Measurements from ENCODE around the gene ZNF79. TPM values are rescaled to one million over a fixed set of nuclear protein-coding genes. Genes with fewer than 3 reads are reported as not detected.

ZNF79 gene
- total RNA-seq (1 to 10 TPM; 3.6 to 5.2 (median 4.4) TPM), polyA plus RNA-seq (1 to 10 TPM; 3.4 to 4.1 TPM)

DNA sequence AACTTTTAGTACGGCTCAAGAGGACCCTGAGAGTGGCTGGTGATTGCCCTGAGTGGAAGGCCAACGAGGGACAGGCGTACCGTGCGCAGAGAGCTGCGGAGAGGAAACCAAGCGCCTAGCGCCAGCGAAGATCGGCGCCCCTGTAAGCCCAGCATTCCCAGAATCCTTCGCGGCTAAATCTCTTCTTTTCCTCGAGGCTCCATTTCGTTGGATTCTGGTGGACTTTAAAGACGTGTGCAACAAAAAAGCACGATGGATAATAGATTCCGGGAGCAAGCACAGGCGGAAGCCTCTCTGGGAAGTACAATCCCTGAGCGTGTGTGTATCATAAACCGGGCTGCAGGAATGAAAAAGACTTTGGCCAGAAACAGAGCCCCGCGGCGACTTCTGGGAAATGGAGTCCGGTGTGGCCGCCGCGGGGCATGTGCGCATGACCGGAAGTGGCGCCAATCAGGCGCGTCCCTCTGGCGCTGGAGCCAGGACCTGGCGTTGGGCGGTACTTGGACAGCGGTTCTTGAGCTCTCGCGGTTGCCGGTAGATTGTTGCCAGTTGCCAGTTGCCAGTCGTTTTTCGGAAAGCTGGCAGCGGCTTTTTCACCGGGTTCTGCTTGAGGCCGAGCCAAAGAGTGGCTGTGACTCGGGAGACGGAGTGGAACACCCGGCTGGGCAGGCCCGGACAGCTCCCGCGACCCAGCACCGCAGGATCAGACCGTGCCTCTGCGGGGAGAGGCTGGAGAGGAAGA, at the start of gene ZNF79:
Gene ZNF79 (plus strand): TSS at position 449 of the 742 bp plus-strand sequence. CDS start 406 bp downstream, outside the sequence.
- Histone ChIP-seq H3K27ac (peak within 1 kb of the TSS; percentile 67 to 85 (median 76)), H3K4me3 (peak within 1 kb of the TSS; percentile 85 to 97 (median 88)), H3K9me3 (no peaks in the 10 kb centered on the region), H3K4me1 (peaks cover 0 to 26% (median 0%) of the 10 kb centered on the region in 3 donors), H3K36me3 (no peaks in the 10 kb centered on the region), H3K27me3 (no peaks in the 10 kb centered on the region)
- TF ChIP-seq, protein P1, sequence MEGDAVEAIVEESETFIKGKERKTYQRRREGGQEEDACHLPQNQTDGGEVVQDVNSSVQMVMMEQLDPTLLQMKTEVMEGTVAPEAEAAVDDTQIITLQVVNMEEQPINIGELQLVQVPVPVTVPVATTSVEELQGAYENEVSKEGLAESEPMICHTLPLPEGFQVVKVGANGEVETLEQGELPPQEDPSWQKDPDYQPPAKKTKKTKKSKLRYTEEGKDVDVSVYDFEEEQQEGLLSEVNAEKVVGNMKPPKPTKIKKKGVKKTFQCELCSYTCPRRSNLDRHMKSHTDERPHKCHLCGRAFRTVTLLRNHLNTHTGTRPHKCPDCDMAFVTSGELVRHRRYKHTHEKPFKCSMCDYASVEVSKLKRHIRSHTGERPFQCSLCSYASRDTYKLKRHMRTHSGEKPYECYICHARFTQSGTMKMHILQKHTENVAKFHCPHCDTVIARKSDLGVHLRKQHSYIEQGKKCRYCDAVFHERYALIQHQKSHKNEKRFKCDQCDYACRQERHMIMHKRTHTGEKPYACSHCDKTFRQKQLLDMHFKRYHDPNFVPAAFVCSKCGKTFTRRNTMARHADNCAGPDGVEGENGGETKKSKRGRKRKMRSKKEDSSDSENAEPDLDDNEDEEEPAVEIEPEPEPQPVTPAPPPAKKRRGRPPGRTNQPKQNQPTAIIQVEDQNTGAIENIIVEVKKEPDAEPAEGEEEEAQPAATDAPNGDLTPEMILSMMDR (IDR thresholded peaks at IDR 0.05): no peak
- intact Hi-C loops (cut with DNase I): no loop called here
- ATAC-seq (peak; percentile 95 to 98 (median 98)), DNase-seq (peak; percentile 90 to 98 (median 94)), FAIRE-seq (no peak)
- 0% methylated on average over 54 of the region's 54 CpGs for WGBS, 2 donors

- FAIRE-seq (no peak), ATAC-seq (no peak), DNase-seq (no peak)
- Histone ChIP-seq H3K9me3 (no peaks in the 10 kb centered on the region), H3K4me1 (no peaks in the 10 kb centered on the region), H3K4me3 (no peak overlapping the region), H3K27ac (no peak overlapping the region), H3K36me3 (no peaks in the 10 kb centered on the region), H3K27me3 (no peaks in the 10 kb centered on the region)
- TF ChIP-seq, protein P1 (IDR thresholded peaks at IDR 0.05): no peak
- intact Hi-C loops (cut with DNase I): no loop called here
- 92% methylated on average over 3 of the region's 3 CpGs for WGBS, 2 donors
Measured at GRCh38 chr9:127380479-127380878, 43.7 kb upstream of the ZNF79 start.

DNA sequence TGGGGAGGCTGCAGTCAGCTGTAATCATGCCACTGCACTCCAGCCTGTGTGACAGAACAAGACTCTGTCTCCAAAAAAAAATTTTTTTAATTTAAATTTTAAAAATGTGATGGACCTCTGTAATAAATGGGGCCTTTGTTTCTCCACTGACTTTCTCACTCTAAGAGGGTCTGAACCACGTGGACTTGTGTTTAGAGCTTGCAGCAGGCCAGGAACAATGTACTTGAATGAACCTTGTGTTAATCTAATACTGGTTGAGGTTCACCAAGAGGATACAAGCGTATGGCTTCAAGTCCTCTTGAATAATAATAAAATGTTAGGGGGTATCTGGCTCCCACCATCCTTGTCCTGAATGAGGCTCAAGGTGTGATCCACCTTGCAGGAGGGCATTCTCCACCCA, 41.6 kb upstream of the ZNF79 start:
- FAIRE-seq: no peak
- no peak for DNase-seq
- intact Hi-C loops (cut with DNase I): no loop called here
- Histone ChIP-seq H3K36me3 (no peaks in the 10 kb centered on the region), H3K27me3 (no peaks in the 10 kb centered on the region), H3K4me1 (no peaks in the 10 kb centered on the region), H3K9me3 (no peaks in the 10 kb centered on the region), H3K4me3 (no peak overlapping the region), H3K27ac (no peak overlapping the region)
- no peak for ATAC-seq
- WGBS, 2 donors: 76 to 81% methylated on average over 2 of the region's 2 CpGs
- TF ChIP-seq, protein P1 (IDR thresholded peaks at IDR 0.05): no peak

DNA sequence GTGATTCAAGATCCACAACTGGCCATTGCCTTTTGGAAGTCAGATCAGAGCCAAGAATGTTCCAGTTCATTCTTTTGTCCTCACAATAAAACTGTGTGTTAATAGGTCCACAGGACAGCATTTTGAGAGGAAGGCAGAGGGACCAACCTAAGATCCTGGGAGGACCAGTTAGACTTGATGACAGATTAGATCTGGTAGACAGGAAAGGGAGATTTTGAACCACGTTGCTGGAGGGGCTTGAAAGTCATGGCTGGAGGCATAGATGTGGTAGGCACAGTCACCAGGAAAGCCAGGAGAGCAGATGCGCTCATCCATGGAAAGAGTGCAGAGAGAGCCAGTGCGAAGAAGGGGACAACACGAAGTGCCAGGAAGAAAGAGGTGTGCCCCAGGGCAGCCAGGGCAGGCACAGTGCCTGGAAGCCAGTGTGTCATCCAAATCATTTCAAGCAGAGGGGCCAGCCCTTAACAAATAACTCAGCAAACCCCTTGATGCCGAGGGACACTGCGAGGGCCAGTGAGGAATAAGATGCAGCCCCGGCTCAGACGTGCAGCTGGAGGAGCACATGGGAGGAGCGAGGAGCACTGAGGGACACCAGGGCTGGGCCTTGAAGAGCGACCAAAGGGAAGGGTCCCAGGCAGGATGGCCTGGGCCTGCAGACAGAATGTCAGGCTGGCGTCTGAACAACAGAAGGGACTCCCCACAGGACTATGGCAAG, 40.0 kb upstream of the ZNF79 start:
- Histone ChIP-seq H3K27ac (no peak overlapping the region), H3K9me3 (no peaks in the 10 kb centered on the region), H3K36me3 (no peaks in the 10 kb centered on the region), H3K4me1 (no peaks in the 10 kb centered on the region), H3K4me3 (no peak overlapping the region), H3K27me3 (no peaks in the 10 kb centered on the region)
- DNase-seq (no peak), FAIRE-seq (no peak), ATAC-seq (no peak)
- TF ChIP-seq, protein P1 (IDR thresholded peaks at IDR 0.05): no peak
- 80 to 88% methylated on average over 11 of the region's 11 CpGs for WGBS, 2 donors
- intact Hi-C loops (cut with DNase I): no loop called here

Measured in pancreas (tissue), 10 donors.